GM18909 (cell line): Measurements from ENCODE around the gene GFM2.
"Not testable (repeated sequence)": the region's sequence is repeated elsewhere in the genome, so short reads cannot be mapped to it uniquely, and the experiment has no call there.

Source experiments
- ATAC-seq: cut with Tn5 transposase; IDR thresholded peaks from one replicate; pipeline ENCODE4 v1.9.1; 2021; ENCODE audit warnings: mild to moderate bottlenecking; ENCODE audit not compliant: unreplicated experiment, poor library complexity

The GFM2 gene

GRCh38 chr5:74766849-74767578, at the start of gene GFM2, which contains the start of gene NSA2:
TSS of gene GFM2 (minus strand) at chr5:74767117. CDS start at chr5:74763742, 3,375 bp downstream.
TSS of gene NSA2 (plus strand) at chr5:74767249. CDS start at chr5:74767361, 112 bp downstream.
- ATAC-seq = peak; percentile 89

GRCh38 chr5:74810915-74811314, 44.0 kb upstream of the GFM2 start:
- no peak for ATAC-seq

- ATAC-seq = no peak
Observed at GRCh38 chr5:74801941-74802340, 35.0 kb upstream of the GFM2 start.

- no peak for ATAC-seq
Observed at GRCh38 chr5:74801197-74801596, 34.3 kb upstream of the GFM2 start.

GRCh38 chr5:74798977-74799911, 32.3 kb upstream of the GFM2 start:
- no peak for ATAC-seq

GRCh38 chr5:74791669-74792068, 24.8 kb upstream of the GFM2 start:
- not testable (repeated sequence) for ATAC-seq

- no peak for ATAC-seq
Observed at GRCh38 chr5:74787424-74787823, 20.5 kb upstream of the GFM2 start.

- no peak for ATAC-seq
Observed at GRCh38 chr5:74786851-74787250, 19.9 kb upstream of the GFM2 start.

GRCh38 chr5:74778609-74779008, 11.7 kb upstream of the GFM2 start:
- no peak for ATAC-seq

- ATAC-seq = no peak
Observed at GRCh38 chr5:74772359-74772758, 5.4 kb upstream of the GFM2 start.

- ATAC-seq = peak; percentile 28
Observed at GRCh38 chr5:74767579-74767913, 629 bp upstream of the GFM2 start.

- ATAC-seq = peak; percentile 53
Observed at GRCh38 chr5:74766418-74766848, 484 bp downstream of the GFM2 start.

GRCh38 chr5:74765929-74766328, 988 bp downstream of the GFM2 start:
- ATAC-seq = no peak

- no peak for ATAC-seq
Observed at GRCh38 chr5:74765201-74765600, 1.7 kb downstream of the GFM2 start.

GRCh38 chr5:74763504-74763903, 3.4 kb downstream of the GFM2 start:
- no peak for ATAC-seq

GRCh38 chr5:74762599-74762998, 4.3 kb downstream of the GFM2 start:
- ATAC-seq = no peak

GRCh38 chr5:74761241-74761640, 5.7 kb downstream of the GFM2 start:
- ATAC-seq = no peak

GRCh38 chr5:74748742-74749141, 18.2 kb downstream of the GFM2 start:
- not testable (repeated sequence) for ATAC-seq

GRCh38 chr5:74738406-74738805, 28.5 kb downstream of the GFM2 start:
- ATAC-seq = no peak

GRCh38 chr5:74736759-74737158, 30.2 kb downstream of the GFM2 start:
- no peak for ATAC-seq

GRCh38 chr5:74725331-74725730, 41.6 kb downstream of the GFM2 start:
- ATAC-seq = no peak
